GM23248 (cell line): ENCODE data around the gene DDIAS.

Experiments used
- EZH2 ChIP-seq: fragments of 200-600 bp; sonication (generic); IDR thresholded peaks from 2 replicates; pipeline ENCODE4 v1.6.1; 2018; ENCODE audit warnings: antibody characterized with exemption, mild to moderate bottlenecking; ENCODE audit not compliant: insufficient read depth, poor library complexity, severe bottlenecking
- EZH2phosphoT487 ChIP-seq: fragments of 200-600 bp; sonication (generic); IDR thresholded peaks from 2 replicates; pipeline ENCODE4 v1.6.1; 2018; ENCODE audit warnings: antibody characterized with exemption, moderate library complexity, mild to moderate bottlenecking, low read depth; ENCODE audit not compliant: insufficient read depth

- TF ChIP-seq EZH2phosphoT487 (no peak), EZH2 (no peak)
These were observed 27.6 kb downstream of the DDIAS start for GRCh38 chr11:82929121-82929520.
